Renal cortical epithelial cell (primary cell): ENCODE measurements around the gene GPC5. TPM values are rescaled to one million over a fixed set of nuclear protein-coding genes. Genes with fewer than 3 reads are reported as not detected.
"Not testable (repeated sequence)": the region's sequence is repeated elsewhere in the genome, so short reads cannot be mapped to it uniquely, and the experiment has no call there.

ENCODE experiments used
- DNase-seq: peaks from one replicate; pipeline ENCODE4 v3.0.0-alpha.2; 2011; ENCODE audit warnings: low read depth
- total RNA-seq: library from RNA; depleted of rRNA; stranded (reverse); fragments of >200 nt; gene quantifications from 2 replicates; pipeline ENCODE4 v1.2.3, GENCODE V29; 2014

The GPC5 gene
- total RNA-seq, 1 donor from 2014 or later, result 0.75 TPM

DNA sequence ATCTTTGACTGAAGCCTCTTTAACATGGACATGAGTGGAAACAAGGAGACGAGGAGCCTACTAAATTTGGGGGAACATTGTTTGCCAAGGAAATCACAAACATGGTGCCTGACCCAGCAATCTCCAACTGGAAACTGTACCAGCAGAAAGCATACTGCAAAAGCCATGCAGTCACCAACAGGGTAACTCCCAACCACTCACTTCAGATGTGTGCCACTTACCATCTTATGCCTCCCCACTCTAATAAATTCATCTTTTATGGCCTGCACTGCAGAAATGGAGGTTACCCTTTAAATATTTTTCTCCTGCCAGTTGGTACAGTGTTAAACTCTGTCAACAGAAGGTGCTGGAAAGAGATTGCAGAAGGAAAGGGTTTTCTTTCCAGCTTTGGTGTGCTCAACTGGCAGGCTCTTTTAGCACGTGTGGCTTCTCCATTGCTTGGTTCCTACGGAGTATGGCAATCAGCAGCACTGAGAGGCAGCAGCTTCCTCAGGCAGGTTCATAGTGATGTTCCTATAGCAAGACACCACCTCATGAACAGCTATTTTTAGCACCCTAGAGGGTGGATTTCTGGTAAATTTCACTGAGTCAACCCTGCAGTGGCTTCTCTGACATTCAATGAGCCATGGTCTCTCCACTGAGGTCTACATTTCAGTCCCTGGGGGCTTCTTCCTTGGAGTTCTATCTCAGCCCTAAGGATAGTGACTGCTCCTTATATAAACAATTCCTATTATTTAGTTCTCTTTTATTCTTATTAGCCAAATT, 29.6 kb upstream of the GPC5 start:
- DNase-seq, result peak; percentile 16

DNA sequence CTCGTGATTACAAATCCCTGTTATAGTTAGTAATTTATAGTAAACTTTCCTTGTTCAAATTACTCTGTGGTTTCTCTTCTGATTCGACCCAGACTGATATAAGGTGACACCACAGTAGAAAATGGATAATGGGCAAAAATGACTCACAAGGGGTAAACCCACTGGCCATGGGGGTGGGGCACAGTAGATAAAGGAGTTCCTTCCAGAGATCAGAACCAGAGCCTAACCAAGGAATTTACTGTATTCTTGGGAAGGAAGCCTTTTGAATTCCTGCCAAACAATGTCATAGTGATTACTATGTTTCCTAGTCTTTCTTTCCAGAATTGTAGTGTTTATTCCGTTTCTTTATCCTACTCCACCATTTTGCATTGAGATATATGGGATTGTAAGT, 29.0 kb upstream of the GPC5 start:
- peak; percentile 57 for DNase-seq

DNA sequence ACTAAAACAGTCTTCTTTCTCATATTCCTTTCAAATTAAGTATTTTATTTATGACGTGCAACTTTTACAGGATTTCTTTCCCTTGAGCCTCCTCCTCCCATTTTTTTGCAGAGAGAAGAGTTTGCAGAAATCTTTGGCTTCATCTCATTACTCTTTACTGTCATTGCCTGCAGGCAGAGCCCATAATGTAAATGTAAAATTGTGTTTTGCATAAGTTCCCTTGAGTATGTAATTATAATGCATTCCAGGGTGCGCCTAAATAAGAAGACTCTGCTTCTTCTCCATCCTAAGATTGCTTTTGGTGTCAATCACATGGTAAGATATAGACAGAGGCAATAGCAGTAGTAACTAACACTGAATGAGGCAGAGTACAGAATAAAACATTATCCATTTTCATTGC, 27.9 kb upstream of the GPC5 start:
- no peak for DNase-seq

DNA sequence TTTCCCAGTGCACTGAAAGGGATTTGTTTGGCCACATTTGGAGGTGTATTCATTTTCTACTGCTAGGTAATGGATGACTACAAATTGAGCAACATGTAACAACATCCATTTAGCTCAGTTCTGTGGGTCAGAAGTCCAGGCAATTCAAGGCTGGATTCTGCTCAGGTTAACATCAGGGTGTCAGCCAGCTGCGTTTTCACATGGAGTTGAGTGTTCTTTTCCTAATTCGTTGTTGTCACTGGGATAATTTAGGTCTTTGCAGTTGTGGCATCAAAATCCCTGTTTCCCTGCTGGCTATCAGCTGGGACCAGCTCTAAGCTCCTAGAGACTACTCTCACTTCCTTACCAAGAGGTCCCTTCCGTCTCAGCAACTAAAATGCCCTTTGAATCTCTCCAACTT, 25.5 kb upstream of the GPC5 start:
- DNase-seq, result peak; percentile 29

DNA sequence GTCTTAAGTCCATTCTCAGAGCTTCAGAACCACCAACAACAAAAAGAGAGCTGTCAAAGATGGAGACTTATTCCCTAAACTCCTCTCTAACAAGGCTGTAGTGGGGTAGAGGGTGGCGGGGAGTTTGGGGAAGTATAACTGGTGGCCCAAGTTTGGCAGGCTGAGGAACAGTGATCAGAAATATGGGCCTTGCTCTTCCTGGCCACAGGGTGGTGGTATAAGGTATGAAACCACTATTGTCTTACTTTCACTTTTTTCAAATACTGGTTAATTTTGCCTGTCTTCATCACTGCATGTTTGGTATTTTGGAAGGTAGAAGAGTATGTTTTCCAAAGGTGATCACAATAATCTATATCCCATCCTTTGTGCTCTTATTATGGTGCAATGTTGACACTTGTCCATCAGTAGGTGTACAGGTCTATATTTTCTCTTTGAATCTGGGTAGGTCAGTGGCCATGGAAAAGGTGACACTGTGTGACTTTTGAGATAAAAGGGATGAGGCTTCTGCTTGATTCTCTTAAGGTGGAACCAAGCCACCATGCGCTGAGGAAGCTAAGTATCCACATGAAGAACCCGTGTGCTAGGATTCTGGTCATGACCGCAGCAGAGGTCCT, 23.2 kb upstream of the GPC5 start:
- DNase-seq, result peak; percentile 16

DNA sequence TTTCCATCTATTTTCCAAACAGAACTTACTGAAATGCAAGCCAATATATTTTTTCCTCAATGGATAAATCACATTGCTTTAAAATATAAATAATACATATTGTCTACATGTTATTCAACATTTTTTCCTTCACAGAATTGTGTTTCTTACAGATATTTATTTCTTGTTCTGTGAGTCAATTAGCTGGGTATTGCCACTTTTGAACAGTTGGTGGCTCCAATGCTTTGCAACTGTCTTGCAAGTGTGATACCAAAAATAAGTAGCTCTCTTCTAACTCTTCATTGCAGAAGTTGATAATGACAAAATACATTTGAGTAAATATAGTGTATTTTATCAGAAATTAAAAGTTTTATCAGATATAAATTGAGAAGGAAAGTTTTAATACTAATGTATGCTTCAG, 17.1 kb upstream of the GPC5 start:
- DNase-seq, result peak; percentile 51

DNA sequence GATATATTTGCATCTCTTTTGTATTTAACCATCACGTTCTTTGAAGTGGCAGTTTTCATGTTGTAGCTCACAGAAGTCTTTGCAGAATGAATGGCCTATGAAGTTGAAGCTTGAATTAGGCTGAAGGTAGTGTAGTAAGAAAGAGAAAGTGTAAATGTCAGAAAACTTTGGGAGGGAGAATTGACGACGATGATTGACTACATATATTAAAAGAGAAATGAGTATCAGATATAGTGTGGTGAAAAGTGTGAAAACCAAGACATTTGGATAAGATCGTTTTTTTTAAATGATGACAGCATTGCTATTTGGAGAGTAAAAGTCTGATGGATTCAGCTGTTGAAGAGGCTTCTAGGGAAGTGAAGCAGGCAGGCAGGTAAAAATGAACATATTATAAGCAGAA, 14.6 kb upstream of the GPC5 start:
- no peak for DNase-seq

DNA sequence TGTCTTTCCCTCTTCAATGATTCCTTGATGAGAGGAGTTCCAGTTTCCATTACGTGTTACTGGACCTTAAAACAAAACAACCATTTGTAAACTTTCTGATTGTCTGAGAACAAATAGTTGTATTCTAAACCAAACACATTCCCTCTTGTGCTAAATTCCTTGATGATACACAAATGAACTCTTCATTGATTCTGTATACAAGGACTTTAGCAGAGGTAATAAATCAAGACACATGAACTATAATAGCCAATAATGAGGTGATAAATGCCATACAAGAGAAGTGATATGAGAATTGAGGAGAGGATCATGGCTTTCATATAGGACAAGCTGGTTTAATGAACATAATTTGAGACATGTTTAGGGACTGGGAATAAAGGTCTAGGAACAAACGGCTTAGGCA, 13.5 kb upstream of the GPC5 start:
- DNase-seq, result no peak

DNA sequence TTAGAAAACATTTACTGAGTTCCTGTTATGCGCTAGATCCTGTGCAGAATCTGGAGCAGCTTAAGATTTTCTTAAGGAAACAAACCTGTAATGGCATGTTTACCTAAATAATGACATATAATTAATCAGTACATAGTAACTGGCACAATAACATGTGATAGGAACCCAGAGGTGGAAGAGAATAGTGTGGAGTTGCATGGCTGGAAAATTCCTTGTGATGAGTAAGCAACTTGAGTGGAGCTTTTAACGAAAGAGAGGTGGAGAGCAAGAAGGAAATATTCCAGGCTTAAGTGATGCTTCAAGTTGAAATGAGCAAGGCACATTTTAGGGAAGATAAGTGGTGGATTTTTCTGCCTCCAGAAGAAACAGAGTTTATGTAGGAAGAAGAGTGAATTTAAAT, 9.2 kb upstream of the GPC5 start:
- DNase-seq, result no peak

DNA sequence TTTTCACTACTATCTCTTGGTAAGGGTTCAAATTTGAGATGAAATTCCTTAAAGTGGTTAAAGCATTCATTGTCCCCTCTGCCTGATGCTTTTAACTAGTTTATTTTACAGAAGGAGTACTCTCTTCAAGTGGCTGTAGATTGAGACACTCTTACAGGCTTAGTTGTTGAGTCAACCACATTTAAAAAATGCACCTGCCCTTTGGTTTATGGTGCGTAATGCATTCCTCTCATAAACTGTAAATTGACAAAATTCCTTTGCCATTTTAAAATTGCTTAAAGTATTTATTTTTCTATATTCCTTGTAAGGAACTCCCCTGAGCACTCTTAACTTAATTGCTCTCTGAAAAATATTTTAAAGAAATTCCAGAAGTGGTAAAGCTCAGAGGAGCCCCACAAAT, 826 bp upstream of the GPC5 start:
- no peak for DNase-seq

DNA sequence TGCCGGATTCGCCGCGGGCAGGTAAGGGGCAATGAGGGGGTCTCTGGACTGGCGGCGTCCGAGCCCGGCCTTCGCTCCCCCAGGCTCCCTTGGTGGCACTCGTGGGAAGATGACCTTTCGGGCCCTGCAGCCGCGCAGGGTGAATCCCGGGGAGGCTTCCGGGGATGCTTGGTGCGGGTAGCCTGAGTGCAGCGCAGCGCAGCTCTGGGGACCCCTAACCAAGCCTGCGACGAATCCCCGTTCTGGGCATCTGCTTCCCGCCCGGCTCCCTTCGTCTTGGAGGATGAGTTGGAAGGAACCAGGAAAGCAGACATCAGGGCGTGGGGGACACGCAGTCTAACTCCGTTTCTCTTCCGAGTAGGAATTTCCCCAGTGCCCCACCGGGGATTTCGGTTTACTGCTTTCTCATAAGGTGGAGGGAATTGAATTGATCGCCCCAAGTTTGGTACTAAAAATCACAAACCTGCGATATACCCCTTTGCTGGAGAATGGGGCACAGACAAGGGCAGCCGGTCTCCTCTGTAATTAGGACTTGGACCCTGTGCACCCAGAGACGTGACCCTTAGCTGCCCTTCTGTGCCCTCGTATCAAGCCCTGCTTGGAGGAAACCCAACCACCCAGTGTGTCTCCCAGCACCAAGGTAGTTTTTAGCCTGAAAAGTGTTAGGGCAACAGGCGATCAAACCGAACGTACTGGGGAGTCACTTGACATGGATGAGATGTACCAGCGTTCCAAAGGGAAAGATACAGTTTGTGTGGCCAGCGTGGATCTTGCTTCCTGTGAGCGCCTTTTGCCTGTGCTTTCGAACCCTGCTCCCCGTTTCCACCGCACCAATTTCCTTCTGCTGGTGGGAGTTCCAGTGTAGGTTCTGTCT, 1.0 kb downstream of the GPC5 start:
- DNase-seq, result no peak

DNA sequence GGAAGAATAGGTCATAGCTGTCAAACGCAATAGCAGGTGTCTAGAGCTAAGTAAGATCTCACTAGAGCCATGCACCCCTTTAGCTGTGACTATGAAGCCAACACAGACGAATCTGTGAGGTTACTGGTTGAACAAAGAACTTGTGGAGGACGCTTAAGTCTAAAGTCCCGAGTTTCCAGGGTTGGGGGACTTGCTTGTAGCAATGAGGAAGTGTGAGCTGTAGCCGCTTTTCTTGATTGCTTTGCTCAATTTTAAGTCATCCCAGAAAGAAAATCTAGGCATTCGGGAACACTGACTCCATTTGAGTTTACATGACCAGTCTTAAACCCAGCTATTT, 1.6 kb downstream of the GPC5 start:
- no peak for DNase-seq

DNA sequence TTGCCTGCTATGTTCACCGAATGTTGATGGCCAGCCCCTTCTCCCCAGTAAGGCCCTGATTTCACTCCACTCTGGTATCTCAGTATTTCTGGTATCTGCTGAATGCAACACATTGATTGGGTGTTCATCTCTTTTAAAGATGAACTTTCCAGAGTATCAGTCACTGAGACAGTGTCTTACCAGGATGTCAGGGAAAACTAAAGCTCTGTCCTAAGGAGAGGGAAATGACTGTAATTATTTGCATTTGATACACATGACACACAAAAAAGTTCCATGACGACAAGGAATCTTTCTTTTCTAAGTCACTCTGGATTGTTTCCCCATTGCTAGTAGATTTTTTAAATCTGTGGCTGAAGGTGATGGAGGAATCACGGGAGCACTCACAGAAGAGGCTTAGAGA, 2.2 kb downstream of the GPC5 start:
- DNase-seq, result no peak

DNA sequence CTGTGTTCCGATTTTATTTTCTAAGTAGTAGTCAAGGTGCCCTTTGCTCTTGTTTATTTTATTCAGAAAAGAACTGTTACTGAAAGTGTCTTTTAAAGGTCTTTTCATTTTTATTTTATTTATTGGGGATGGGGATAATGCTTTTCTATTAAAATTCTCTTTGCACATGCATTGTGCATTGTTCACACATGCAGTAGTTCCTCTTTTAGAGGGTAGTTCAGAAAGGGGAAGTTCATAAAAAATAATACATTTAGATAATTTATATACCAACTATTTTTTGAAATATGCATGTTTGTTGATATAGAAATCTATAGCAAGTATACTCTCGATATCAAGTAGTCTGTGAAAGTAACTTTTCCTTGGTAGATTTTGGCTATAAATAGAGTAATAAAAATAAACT, 3.5 kb downstream of the GPC5 start:
- DNase-seq, result no peak

DNA sequence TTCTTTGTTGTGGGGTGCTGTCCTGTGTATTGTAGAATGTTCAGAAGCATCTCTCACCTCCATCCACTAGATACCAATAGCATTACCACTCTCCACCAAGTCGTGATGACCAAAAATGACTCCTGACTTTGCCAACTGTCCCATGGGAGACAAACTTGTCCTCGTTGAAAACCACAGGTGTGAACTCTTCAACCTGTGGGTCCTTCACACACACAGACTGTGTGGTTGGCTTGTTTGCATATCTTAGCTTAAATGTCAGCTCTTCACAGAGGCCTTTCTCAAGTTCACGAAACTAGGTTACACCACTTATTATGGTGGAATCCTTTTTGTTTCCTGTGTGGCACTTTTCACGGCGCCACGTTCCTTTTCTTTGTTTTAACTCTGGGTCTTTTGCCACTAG, 6.8 kb downstream of the GPC5 start:
- DNase-seq, result no peak

DNA sequence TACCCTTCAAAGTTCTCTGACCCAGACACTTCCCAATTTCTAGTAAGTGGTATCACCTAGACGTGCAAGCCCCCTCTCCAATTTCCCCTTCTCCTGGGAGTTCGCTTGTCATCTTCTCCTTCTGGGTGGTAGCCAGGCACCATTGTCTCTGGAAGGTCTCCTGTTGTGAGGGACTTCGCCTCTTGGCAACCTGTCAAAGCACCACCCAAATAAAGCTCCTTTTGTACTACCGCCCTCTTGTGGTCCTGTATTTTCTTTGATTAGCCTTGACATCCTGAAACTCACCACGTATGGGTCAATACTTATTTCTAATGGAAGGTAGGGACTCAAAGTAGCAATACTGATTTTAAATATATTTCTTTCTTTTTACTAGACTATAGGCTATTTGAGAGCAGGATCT, 8.2 kb downstream of the GPC5 start:
- peak; percentile 22 for DNase-seq

DNA sequence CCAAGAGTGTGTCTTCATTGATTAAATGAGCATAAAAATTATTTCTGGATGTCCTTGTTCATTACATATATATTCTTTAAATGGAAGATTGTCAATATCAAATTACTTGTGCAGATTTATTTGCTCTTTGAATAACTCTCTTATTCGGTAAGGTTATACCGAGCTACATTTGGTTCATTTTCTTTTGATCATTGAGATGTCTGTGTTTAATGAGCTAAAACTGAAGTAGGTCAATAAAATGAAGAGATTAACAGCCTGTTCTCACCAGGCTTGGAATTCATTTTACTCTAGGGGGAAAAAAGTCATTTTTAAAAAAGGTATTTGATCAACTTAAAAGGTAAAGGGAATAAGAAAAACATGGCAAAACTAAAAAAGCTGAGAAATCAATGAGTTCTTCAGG, 10.6 kb downstream of the GPC5 start:
- DNase-seq, result no peak

DNA sequence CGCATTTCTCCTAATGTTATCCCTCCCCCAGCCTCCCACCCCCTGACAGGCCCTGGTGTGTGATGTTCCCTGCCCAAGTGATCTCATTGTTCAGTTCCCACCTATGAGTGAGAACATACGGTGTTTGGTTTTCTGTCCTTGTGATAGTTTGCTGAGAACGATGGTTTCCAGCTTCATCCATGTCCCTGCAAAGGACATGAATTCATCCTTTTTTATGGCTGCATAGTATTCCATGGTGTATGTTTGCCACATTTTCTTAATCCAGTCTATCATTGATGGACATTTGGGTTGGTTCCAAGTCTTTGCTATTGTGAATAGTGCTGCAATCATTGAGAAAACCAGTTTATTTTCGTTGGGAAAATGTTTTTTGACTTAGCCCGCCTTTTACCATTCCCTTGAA, 18.2 kb downstream of the GPC5 start:
- not testable (repeated sequence) for DNase-seq

DNA sequence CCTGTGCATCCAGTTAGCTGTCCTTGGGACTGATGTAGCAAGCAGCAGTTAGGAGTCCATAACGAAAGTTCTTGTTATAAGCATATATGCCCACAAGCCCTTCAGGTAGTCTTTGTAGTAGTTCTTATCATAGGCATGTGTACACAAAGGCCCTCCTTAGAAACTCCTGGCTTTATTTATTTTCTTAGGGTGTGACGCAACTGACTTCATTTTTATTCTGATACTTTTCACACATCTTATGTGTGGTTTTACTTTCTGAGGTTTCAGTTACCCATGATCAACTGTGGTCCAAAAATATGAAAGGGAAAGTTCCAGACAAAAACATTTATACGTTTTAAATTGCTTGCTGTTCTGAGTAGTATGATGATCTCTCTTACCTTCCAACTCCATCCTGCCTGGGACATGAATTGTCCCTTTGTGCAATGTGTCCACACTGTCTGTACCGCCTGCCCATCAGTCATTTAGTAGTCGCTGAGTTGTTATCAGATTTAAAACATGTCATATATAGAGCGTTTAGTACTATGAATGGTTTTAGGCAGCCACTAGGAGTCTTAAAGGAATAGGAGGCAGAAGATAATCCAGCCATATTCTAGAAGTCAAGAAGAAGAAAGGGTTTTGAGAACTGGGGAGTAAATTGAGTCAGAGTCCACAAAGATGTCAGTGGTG, 19.4 kb downstream of the GPC5 start:
- no peak for DNase-seq

DNA sequence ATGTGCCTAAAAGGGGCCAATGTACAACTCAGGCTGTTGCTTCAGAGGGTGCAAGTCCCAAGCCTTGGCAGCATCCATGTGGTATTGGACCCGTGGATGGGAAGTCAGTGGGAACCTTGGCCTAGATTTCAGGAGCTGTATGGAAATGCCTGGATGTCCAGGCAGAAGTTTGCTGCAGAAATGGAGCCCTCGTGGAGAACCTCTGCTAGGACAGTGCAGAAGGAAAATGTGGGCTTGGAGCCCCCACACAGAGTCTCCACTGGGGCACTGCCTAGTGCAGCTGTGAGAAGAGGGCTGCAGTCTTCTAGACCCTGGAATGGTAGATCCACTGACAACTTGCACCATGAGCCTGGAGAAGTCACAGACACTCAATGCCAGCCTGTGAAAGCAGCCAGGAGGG, 28.5 kb downstream of the GPC5 start:
- DNase-seq, result no peak

DNA sequence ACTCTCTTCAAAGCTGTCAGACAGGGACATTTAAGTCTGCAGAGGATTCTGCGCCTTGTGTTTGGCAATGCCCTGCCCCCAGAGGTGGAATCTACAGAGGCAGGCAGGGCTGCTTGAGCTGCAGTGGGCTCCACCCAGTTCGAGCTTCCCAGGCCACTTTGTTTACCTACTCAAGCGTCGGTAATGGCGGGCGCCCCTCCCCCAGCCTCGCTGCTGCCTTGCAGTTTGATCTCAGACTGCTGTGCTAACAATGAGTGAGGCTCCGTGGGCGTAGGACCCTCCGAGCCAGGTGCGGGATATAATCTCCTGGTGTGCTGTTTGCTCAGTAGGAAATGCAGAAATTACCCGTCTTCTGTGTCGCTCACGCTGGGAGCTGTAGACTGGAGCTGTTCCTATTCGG, 40.3 kb downstream of the GPC5 start:
- DNase-seq, result not testable (repeated sequence)

DNA sequence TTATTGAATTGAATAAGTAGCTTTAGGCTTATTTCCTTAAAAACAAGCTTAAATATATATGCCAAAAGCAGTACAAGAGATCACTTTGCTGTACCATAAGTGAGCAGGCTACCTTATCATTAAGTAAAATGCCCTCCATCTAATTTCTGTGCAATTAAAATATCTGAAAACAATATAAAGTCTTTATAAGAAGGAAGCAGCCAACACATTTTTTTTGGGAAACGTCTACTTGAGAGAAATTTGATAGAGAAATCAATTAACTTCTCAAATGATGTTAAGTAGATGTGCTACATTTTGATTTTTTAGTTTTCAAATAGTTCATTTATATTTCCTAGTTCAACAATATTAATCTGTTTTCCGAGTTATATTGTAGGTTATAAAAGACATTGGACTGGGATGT, 52.5 kb downstream of the GPC5 start:
- DNase-seq, result no peak

DNA sequence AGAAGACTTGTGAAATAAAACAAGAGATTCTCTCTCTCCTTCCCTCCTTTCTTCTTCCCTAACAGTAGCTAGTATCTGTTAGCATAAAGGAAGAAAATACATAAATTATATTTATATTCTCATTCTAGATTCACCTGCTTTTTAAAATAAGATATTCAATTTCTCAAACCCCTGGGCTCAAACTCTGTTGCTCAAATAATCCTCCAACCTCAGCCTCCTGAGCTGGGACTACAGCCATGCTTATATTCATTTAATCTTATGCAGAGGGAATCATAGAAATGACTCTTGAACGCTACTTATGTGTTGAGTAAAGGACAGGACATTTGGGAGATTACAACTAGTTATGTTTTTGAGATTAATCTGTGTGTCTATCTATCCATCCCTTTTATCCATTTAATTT, 56.2 kb downstream of the GPC5 start:
- no peak for DNase-seq
